Skeletal muscle tissue (tissue), 4 donors: Measurements from ENCODE around the gene CFAP91. TPM values are rescaled to one million over a fixed set of nuclear protein-coding genes. Genes with fewer than 3 reads are reported as not detected.

ENCODE experiments used
- H3K27ac ChIP-seq: one replicate; pipeline ENCODE4 v1.7.0; 2013; ENCODE audit warnings: mild to moderate bottlenecking, low read depth, low read length, inconsistent platforms
- H3K27me3 ChIP-seq, 3 donors: one replicate each; pipeline ENCODE4 v1.7.0; 2013; ENCODE audit warnings: low read length in 3 of 3; ENCODE audit not compliant: control insufficient read depth in 3 of 3, insufficient read depth in 3 of 3
- H3K36me3 ChIP-seq, 3 donors: one replicate each; pipeline ENCODE4 v1.7.0; 2013; ENCODE audit warnings: low read length in 3 of 3; ENCODE audit not compliant: control insufficient read depth in 3 of 3, insufficient read depth in 3 of 3
- H3K4me1 ChIP-seq, 3 donors: one replicate each; pipeline ENCODE4 v1.7.0; 2013; ENCODE audit warnings: low read length in 3 of 3, mild to moderate bottlenecking in 3 of 3; ENCODE audit not compliant: control insufficient read depth in 3 of 3, insufficient read depth in 3 of 3
- H3K4me3 ChIP-seq, 3 donors: one replicate each; pipeline ENCODE4 v1.7.0; 2013; ENCODE audit warnings: low read length in 3 of 3
- H3K9ac ChIP-seq, 3 donors: one replicate each; pipeline ENCODE4 v1.7.0; 2013; ENCODE audit warnings: low read length in 3 of 3, mild to moderate bottlenecking in 3 of 3, moderate library complexity in 2 of 3, low read depth in 1 of 3
- H3K9me3 ChIP-seq, 3 donors: one replicate each; pipeline ENCODE4 v1.7.0; 2013; ENCODE audit warnings: low read length in 3 of 3; ENCODE audit not compliant: control insufficient read depth in 3 of 3
- total RNA-seq: library from RNA; depleted of rRNA; stranded (reverse); fragments of >200 nt; gene quantifications from one replicate; pipeline ENCODE4 v1.2.3, GENCODE V29; 2014
- donor health status: Osteomylitis.

Gene CFAP91
- total RNA-seq, 1 donor from 2014 or later, result under 0.01 TPM

DNA sequence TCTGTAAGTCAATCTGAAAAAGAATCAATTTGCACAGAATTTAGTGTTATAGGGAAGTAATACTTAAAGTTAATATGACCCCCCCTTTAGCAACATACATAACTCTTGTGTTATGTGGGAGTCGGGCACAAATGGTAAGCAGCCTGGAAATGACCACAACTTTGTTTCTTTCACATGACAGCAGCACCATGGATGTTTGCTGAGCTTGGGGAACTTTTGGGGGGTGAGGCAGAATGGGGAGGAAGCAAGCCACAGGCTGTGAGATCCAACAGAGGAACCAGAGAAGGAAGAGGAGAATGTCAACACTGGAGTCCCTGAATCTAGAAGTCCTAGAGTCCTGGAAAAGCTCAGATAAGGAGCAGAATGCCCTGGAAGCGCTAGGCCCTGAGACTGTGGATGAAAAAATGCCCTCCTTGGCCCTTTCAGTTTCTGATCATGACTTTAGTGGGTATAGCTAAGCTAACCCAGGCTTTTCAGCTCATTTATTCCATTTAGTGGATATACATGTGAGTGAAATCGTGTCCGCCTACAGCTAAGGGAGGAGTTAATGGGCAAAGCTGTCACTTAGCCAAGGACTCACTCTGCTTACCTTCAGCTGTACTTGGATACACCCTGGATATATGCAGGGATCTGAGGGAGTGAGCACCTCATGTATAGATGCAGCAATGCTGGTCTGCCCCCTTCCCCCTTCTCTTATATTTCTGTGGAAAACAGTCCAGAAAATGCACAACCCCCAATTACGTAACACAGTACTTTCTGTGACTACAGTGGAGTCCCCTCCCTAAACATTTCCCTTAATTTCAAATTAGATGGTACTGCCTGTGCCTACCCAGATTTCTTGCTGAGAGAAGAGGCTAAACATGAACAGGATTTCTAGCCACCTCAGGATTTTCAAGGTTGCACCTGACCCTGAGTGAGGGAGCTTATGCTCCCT, 39.1 kb downstream of the CFAP91 start:
- Histone ChIP-seq H3K9me3 (no peaks in the 10 kb centered on the region), H3K27ac (no peak overlapping the region)

DNA sequence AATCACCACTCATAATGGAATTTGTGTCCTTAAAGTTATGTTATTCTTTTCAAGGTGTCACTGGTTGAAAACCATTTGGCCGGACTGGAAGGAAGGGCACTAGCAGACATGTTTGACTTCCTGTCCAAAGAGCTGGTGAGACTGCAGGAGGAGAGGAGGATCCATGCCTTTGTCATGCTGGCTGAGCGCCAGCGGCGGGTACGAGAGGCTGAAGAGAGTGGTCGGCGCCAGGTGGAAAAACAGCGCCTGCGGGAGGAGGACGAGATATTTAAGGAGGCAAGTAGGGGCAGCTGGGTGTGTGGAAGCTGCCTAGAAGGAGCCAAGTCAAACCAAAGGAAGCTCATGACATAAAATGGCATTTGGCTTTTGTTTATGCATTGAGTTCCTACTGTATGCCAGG, 41.1 kb downstream of the CFAP91 start:
- Histone ChIP-seq H3K4me3 (no peak overlapping the region), H3K9ac (no peak overlapping the region), H3K4me1 (no peaks in the 10 kb centered on the region), H3K27me3 (no peaks in the 10 kb centered on the region), H3K36me3 (no peaks in the 10 kb centered on the region), H3K9me3 (no peaks in the 10 kb centered on the region), H3K27ac (no peak overlapping the region)

More for the DNA sequence above, 39.1 kb downstream of the CFAP91 start:
- no peak overlapping the region for H3K9ac ChIP-seq
- H3K4me1 ChIP-seq, result no peaks in the 10 kb centered on the region
- no peaks in the 10 kb centered on the region for H3K36me3 ChIP-seq
- H3K4me3 ChIP-seq, result no peak overlapping the region
- H3K27me3 ChIP-seq, result no peaks in the 10 kb centered on the region

DNA sequence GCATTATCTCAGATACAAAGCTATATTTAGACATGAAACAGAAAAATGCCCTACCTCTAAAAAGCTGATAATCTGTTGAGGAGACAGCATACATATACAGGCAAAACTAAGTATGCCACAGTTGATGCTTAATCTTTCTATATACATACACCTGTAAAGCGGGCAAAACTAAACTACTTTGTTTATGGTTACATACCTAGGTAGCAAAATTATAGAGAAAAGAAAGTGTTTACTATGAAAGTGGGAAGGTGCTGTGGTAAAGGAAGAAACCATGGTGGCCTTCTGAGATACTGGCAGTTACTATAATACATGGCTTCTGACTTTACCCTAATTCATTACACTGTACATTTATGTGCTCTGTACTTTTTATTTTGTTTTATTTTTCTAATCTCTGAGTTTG, 43.1 kb downstream of the CFAP91 start:
- no peaks in the 10 kb centered on the region for H3K36me3 ChIP-seq
- H3K27me3 ChIP-seq, result no peaks in the 10 kb centered on the region
- no peak overlapping the region for H3K27ac ChIP-seq
- H3K9ac ChIP-seq, result no peak overlapping the region
- H3K4me1 ChIP-seq, result no peaks in the 10 kb centered on the region
- no peak overlapping the region for H3K4me3 ChIP-seq
- H3K9me3 ChIP-seq, result no peaks in the 10 kb centered on the region

DNA sequence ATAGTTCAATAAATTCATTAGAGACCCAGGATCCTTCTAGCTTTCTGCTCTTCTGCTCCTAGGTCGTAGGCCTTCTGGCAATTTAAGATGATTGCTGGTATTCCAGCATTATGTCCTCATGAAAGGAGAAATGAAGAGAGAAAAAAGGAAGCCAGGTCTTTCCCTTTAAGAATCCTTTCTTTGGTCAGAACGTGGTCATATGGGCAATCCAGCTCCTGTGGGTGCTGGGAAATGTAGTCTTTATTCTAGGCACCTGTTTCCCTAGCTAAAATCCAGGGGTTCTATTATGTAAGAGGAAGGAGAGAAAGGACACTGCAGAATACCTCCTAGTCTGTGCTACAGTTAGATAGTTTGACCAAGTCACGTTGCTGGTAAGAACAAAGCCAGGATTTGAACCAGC, 43.6 kb downstream of the CFAP91 start:
- H3K4me1 ChIP-seq, result no peaks in the 10 kb centered on the region
- no peaks in the 10 kb centered on the region for H3K27me3 ChIP-seq
- no peak overlapping the region for H3K4me3 ChIP-seq
- no peak overlapping the region for H3K27ac ChIP-seq
- H3K36me3 ChIP-seq, result no peaks in the 10 kb centered on the region
- no peaks in the 10 kb centered on the region for H3K9me3 ChIP-seq
- no peak overlapping the region for H3K9ac ChIP-seq

DNA sequence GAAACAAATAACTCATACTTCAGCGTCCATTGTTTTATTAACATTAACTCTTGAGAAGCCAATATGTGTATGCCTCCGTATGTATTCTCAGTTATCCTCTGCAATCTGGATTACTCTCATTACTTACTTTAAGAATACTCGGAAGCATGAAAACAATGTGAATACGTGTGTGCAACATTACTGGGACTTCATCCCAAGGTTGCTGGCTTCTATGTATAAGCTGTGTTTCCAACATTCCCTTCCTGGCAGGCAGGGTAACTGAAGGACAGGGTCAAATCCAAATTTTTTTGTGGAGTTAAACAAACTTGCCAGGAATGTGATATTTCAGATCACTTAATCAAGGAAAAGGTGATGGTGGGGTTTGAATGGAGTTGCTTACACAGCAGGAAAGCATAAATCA, 44.5 kb downstream of the CFAP91 start:
- no peaks in the 10 kb centered on the region for H3K27me3 ChIP-seq
- no peaks in the 10 kb centered on the region for H3K4me1 ChIP-seq
- no peak overlapping the region for H3K4me3 ChIP-seq
- no peak overlapping the region for H3K9ac ChIP-seq
- H3K9me3 ChIP-seq, result no peaks in the 10 kb centered on the region
- H3K27ac ChIP-seq, result no peak overlapping the region
- H3K36me3 ChIP-seq, result no peaks in the 10 kb centered on the region

DNA sequence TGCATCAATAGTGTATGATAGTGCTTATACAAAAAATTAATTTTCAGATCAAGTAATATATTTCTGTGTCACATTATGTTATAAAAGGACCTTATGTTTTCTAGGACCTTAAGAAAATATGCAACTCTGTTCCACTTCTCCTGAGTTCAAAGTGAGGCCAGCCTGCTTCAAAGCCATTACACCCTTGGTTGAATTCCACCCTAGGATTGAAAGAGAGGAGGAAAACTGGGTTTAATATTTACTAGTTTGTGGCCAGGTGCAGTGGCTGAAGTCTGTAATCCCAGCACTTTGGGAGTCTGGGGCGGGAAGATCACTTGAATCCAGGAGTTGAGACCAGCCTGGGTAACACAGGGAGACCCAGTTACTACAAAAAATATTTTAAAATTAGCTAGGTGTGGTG, 46.2 kb downstream of the CFAP91 start:
- no peaks in the 10 kb centered on the region for H3K4me1 ChIP-seq
- no peaks in the 10 kb centered on the region for H3K36me3 ChIP-seq
- H3K9me3 ChIP-seq, result peaks cover 0 to 3% (median 0%) of the 10 kb centered on the region in 3 donors
- H3K9ac ChIP-seq, result no peak overlapping the region
- no peak overlapping the region for H3K4me3 ChIP-seq
- H3K27me3 ChIP-seq, result no peaks in the 10 kb centered on the region
- no peak overlapping the region for H3K27ac ChIP-seq

DNA sequence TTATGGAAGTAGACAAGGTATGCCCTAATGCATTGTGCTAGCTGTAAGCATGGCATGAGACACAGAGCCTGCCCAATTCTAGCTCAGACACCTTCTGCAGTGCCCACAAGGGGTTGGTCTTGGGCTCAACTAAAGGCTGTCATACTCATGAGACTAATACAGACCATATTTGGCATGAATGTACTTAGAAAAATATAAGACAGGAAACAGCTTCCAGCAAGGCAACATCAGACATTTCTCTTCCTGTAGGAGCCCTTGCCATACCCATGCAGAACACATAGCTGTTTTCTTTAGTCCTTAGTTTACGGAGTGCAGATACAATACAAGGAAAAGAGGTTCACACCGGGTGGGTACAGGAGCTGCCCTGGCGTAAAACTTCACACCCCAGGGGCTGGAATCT, 48.6 kb downstream of the CFAP91 start:
- no peak overlapping the region for H3K9ac ChIP-seq

More for the DNA sequence above, 48.6 kb downstream of the CFAP91 start:
- H3K4me3 ChIP-seq, result no peak overlapping the region
- no peak overlapping the region for H3K27ac ChIP-seq
- H3K36me3 ChIP-seq, result no peaks in the 10 kb centered on the region
- peaks cover 0 to 5% (median 4%) of the 10 kb centered on the region in 3 donors for H3K9me3 ChIP-seq
- no peaks in the 10 kb centered on the region for H3K27me3 ChIP-seq
- H3K4me1 ChIP-seq, result no peaks in the 10 kb centered on the region

Other genes with a start within 250 kb of the CFAP91 start
- 45.9 TPM for gene TMEM39A, start 239.4 kb upstream of the CFAP91 start, total RNA-seq
- gene POGLUT1, start 234.1 kb upstream of the CFAP91 start, total RNA-seq, result 6.8 TPM
- 33.9 TPM for gene TIMMDC1, start 204.5 kb upstream of the CFAP91 start, total RNA-seq
- gene CD80, start 143.4 kb upstream of the CFAP91 start, total RNA-seq, result 1.0 TPM
- gene ADPRH, start 123.5 kb upstream of the CFAP91 start, total RNA-seq, result 5.2 TPM
- not detected for gene PLA1A, start 105.1 kb upstream of the CFAP91 start, total RNA-seq
- gene POPDC2, start 42.4 kb upstream of the CFAP91 start, total RNA-seq, result 13.6 TPM
- gene COX17, start 25.6 kb upstream of the CFAP91 start, total RNA-seq, result 24.5 TPM
- under 0.01 TPM for gene NR1I2, start 79.1 kb downstream of the CFAP91 start, total RNA-seq